Erythroblast (primary cell): ENCODE results near the gene HIGD2B.

Source experiments
- GATA1 ChIP-seq: IDR thresholded peaks from 2 replicates; pipeline ENCODE4 v1.6.1; 2011; ENCODE audit warnings: low read depth, mild to moderate bottlenecking, control low read depth, low read length, moderate library complexity
- POLR2A ChIP-seq: IDR thresholded peaks from 2 replicates; pipeline ENCODE4 v1.6.1; 2011; ENCODE audit warnings: mild to moderate bottlenecking, low read length

DNA sequence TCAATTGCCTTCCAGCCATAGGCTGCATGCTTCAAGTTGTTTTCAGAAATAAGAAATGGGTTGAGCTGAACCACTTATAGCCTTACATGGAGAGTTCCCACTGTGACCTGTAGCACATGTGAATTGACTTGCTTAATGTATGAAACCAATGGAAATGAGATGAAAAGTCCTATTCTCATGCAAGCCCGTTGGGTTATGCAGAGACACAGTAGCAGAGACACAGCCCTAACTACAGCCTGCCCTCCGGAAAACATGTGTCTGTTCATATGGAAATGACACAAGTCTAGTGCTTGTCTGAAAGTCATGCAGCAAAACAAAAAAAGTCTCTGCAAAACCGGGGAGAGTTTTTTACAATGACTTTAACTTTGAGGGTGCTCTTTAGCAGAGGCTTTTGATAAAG is 14.5 kb downstream of the HIGD2B start:
- TF ChIP-seq POLR2A = no peak
- no peak for TF ChIP-seq GATA1
